ENCODE results near the gene SUPT7L.
A peak's percentile ranks its signal among the peaks of the same experiment; 100 is the strongest.
"Not testable (repeated sequence)": the region's sequence is repeated elsewhere in the genome, so short reads cannot be mapped to it uniquely, and the experiment has no call there.

SUPT7L gene

GRCh38 chr2:27663285-27664153 is at the start of gene SUPT7L, which contains the start of gene SLC4A1AP:
Gene SUPT7L (minus strand): TSS chr2:27663614. CDS start chr2:27662192, 1,422 bp downstream.
Gene SLC4A1AP (plus strand): TSS chr2:27663889. CDS start chr2:27663915, 26 bp downstream.
- DNase-seq: peak; percentile 79

GRCh38 chr2:27713201-27713600 is 49.8 kb upstream of the SUPT7L start:
- no peak for DNase-seq

GRCh38 chr2:27712522-27712921 is 49.1 kb upstream of the SUPT7L start:
- no peak for DNase-seq

- no peak for DNase-seq
These were observed 48.4 kb upstream of the SUPT7L start for GRCh38 chr2:27711804-27712203.

- DNase-seq: no peak
These were observed 47.4 kb upstream of the SUPT7L start for GRCh38 chr2:27710640-27711430.

- DNase-seq: no peak
These were observed 46.7 kb upstream of the SUPT7L start for GRCh38 chr2:27709960-27710575.

- DNase-seq: no peak
These were observed 45.9 kb upstream of the SUPT7L start for GRCh38 chr2:27709326-27709725.

- no peak for DNase-seq
These were observed 45.3 kb upstream of the SUPT7L start for GRCh38 chr2:27708666-27709065.

GRCh38 chr2:27708257-27708654 is 44.8 kb upstream of the SUPT7L start:
- DNase-seq: no peak

- DNase-seq: no peak
These were observed 44.2 kb upstream of the SUPT7L start for GRCh38 chr2:27707462-27708256.

GRCh38 chr2:27705851-27706622 is 42.6 kb upstream of the SUPT7L start:
- DNase-seq: peak; percentile 44

- no peak for DNase-seq
These were observed 41.0 kb upstream of the SUPT7L start for GRCh38 chr2:27704342-27704876.

GRCh38 chr2:27703638-27704341 is 40.4 kb upstream of the SUPT7L start:
- peak; percentile 80 for DNase-seq

GRCh38 chr2:27702302-27702701 is 38.9 kb upstream of the SUPT7L start:
- no peak for DNase-seq

GRCh38 chr2:27701676-27702075 is 38.3 kb upstream of the SUPT7L start:
- peak; percentile 48 for DNase-seq

GRCh38 chr2:27697660-27698059 is 34.2 kb upstream of the SUPT7L start:
- no peak for DNase-seq

- DNase-seq: no peak
These were observed 26.6 kb upstream of the SUPT7L start for GRCh38 chr2:27690052-27690451.

- DNase-seq: no peak
These were observed 26.0 kb upstream of the SUPT7L start for GRCh38 chr2:27689424-27689823.

- no peak for DNase-seq
These were observed 23.8 kb upstream of the SUPT7L start for GRCh38 chr2:27687232-27687631.

- DNase-seq: no peak
These were observed 22.2 kb upstream of the SUPT7L start for GRCh38 chr2:27685577-27685976.

- not testable (repeated sequence) for DNase-seq
These were observed 21.6 kb upstream of the SUPT7L start for GRCh38 chr2:27685006-27685405.

All from NCI-H510A treated with DMSO at 0.1 percent for 48 hours (cell line).